ENCODE data around the gene STPG2. TPM values are rescaled to one million over a fixed set of nuclear protein-coding genes. Genes with fewer than 3 reads are reported as not detected.

The STPG2 gene
- total RNA-seq, 5 donors from 2014 or later (not counting 1 experiment from before 2014, with no cell fraction given): 0.19 to 0.35 (median 0.26) TPM; not detected in 2

DNA sequence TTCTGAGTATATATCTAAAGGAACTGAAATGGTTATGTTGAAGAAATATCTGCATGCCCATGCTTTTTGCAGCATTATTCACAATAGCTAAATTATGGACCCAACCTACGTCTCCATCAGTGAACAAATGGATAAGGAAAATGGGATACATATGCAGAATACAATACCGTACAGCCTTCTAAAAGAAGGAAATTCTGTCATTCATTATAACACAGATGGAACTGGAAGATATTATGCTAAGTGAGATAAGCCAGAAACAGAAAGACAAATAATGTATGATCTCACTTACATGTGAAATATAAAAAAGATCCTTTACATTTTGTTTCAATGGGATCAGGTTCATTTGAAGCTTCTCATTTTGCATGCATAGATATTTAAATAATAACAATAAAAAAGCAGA is 263.3 kb downstream of the STPG2 start:
- H3K9me3 ChIP-seq: no peaks in the 10 kb centered on the region
- H3K27me3 ChIP-seq (replicated peaks in 1 of 2; ENCODE audit: control insufficient read depth in 2 of 2, extremely low read depth in 1 of 2, insufficient read depth in 2 of 2, low read length in 1 of 2): no peaks in the 10 kb centered on the region
- ChIA-PET POLR2A (no interaction called here), CTCF (no interaction called here)
- Mint-ChIP-seq H3K9me3 (peaks cover 5 to 16% (median 10%) of the 10 kb centered on the region in 3 donors), H3K4me3 (no peak overlapping the region), H3K27me3 (no peaks in the 10 kb centered on the region), H3K4me1 (no peaks in the 10 kb centered on the region), H3K27ac (no peak overlapping the region), H3K36me3 (no peaks in the 10 kb centered on the region)
- no peaks in the 10 kb centered on the region for H3K4me1 ChIP-seq (ENCODE audit: control insufficient read depth in 1 of 2, extremely low read depth in 1 of 2, insufficient read depth in 2 of 2, low read length in 2 of 2)
- no peak for DNase-seq
- no peak overlapping the region for H3K4me3 ChIP-seq (ENCODE audit: control insufficient read depth in 1 of 2, extremely low read depth in 1 of 2, low read length in 1 of 2)
- H3K36me3 ChIP-seq (ENCODE audit: control insufficient read depth in 2 of 2, extremely low read depth in 1 of 2, insufficient read depth in 1 of 2, low read length in 1 of 2): no peaks in the 10 kb centered on the region
- H3K27ac ChIP-seq (ENCODE audit: low read length): no peak overlapping the region
- no CpG with 5 or more reads among the region's 2 CpGs for WGBS (ENCODE audit: insufficient coverage)
- ATAC-seq (replicated peaks in 1 of 4): no peak

DNA sequence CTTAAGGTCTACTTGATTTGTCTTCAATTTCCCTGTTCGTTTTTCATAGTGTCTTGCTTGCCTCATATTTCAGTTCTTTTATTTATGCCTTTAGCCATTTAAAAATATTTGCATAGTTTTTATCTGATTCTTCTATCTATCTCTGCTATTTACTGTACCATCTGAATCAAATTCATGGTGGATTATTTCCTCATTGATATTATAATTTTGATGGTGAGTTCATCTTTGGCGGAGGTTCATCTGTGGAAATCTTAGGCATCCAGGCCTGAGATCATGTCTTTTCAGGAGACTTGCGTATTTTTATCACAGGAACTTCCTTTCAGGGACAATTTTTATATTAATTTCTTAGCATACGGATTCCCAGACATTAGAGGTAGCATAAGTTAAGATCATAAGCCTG is 275.2 kb downstream of the STPG2 start:
- Mint-ChIP-seq H3K4me3 (no peak overlapping the region), H3K9me3 (peaks cover 5 to 12% (median 6%) of the 10 kb centered on the region in 3 donors)
- no peaks in the 10 kb centered on the region for H3K9me3 ChIP-seq

DNA sequence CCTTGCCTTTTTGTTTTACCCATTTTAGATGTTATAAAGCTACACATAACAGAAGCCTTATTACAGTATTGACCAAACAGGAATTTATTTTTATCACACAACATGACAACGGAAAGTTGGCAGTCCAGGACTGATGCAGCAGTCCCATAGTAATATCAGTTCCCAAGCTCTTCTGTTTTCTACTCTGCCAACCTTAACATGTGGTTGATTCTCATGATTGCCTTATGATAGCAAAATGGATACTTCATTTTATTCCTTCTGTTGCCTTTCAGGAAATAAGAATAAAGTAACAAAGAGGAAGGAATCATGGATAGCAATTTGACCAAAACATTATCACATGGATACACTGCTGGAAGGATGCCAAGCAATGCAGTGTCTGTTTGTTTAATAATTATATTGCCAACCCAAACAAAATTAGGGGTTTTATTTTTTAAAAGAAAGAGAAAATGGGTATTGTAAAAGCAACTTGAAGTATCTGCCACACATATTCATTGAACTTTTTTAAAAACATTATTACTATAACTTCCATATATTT is 275.7 kb downstream of the STPG2 start:
- no peak overlapping the region for H3K4me3 Mint-ChIP-seq
- no peaks in the 10 kb centered on the region for H3K27me3 Mint-ChIP-seq
- Histone ChIP-seq H3K4me1 (ENCODE audit: control insufficient read depth in 1 of 2, extremely low read depth in 1 of 2, insufficient read depth in 2 of 2, low read length in 2 of 2) (no peaks in the 10 kb centered on the region), H3K27me3 (replicated peaks in 1 of 2; ENCODE audit: control insufficient read depth in 2 of 2, extremely low read depth in 1 of 2, insufficient read depth in 2 of 2, low read length in 1 of 2) (no peaks in the 10 kb centered on the region), H3K36me3 (ENCODE audit: control insufficient read depth in 2 of 2, extremely low read depth in 1 of 2, insufficient read depth in 1 of 2, low read length in 1 of 2) (no peaks in the 10 kb centered on the region), H3K27ac (ENCODE audit: low read length) (no peak overlapping the region), H3K9me3 (no peaks in the 10 kb centered on the region), H3K4me3 (ENCODE audit: control insufficient read depth in 1 of 2, extremely low read depth in 1 of 2, low read length in 1 of 2) (no peak overlapping the region)
- H3K9me3 Mint-ChIP-seq: peaks cover 10 to 17% (median 10%) of the 10 kb centered on the region in 3 donors
- DNase-seq: no peak
- no peaks in the 10 kb centered on the region for H3K4me1 Mint-ChIP-seq
- ChIA-PET CTCF (no interaction called here), POLR2A (no interaction called here)
- WGBS (ENCODE audit: insufficient coverage): no CpG with 5 or more reads among the region's 1 CpG
- ATAC-seq (replicated peaks in 1 of 4): no peak
- no peak overlapping the region for H3K27ac Mint-ChIP-seq
- no peaks in the 10 kb centered on the region for H3K36me3 Mint-ChIP-seq

More for the DNA sequence above, 275.2 kb downstream of the STPG2 start:
- no CpG with 5 or more reads among the region's 4 CpGs for WGBS (ENCODE audit: insufficient coverage)
- no peaks in the 10 kb centered on the region for H3K36me3 ChIP-seq (ENCODE audit: control insufficient read depth in 2 of 2, extremely low read depth in 1 of 2, insufficient read depth in 1 of 2, low read length in 1 of 2)
- H3K4me3 ChIP-seq (ENCODE audit: control insufficient read depth in 1 of 2, extremely low read depth in 1 of 2, low read length in 1 of 2): no peak overlapping the region
- ATAC-seq (replicated peaks in 1 of 4) (no peak), DNase-seq (no peak)
- CTCF ChIA-PET: no interaction called here
- no peaks in the 10 kb centered on the region for H3K36me3 Mint-ChIP-seq
- no peak overlapping the region for H3K27ac ChIP-seq (ENCODE audit: low read length)
- H3K27ac Mint-ChIP-seq: no peak overlapping the region
- H3K4me1 Mint-ChIP-seq: no peaks in the 10 kb centered on the region
- no peaks in the 10 kb centered on the region for H3K4me1 ChIP-seq (ENCODE audit: control insufficient read depth in 1 of 2, extremely low read depth in 1 of 2, insufficient read depth in 2 of 2, low read length in 2 of 2)
- H3K27me3 ChIP-seq (replicated peaks in 1 of 2; ENCODE audit: control insufficient read depth in 2 of 2, extremely low read depth in 1 of 2, insufficient read depth in 2 of 2, low read length in 1 of 2): no peaks in the 10 kb centered on the region
- H3K27me3 Mint-ChIP-seq: no peaks in the 10 kb centered on the region
- POLR2A ChIA-PET: no interaction called here

DNA sequence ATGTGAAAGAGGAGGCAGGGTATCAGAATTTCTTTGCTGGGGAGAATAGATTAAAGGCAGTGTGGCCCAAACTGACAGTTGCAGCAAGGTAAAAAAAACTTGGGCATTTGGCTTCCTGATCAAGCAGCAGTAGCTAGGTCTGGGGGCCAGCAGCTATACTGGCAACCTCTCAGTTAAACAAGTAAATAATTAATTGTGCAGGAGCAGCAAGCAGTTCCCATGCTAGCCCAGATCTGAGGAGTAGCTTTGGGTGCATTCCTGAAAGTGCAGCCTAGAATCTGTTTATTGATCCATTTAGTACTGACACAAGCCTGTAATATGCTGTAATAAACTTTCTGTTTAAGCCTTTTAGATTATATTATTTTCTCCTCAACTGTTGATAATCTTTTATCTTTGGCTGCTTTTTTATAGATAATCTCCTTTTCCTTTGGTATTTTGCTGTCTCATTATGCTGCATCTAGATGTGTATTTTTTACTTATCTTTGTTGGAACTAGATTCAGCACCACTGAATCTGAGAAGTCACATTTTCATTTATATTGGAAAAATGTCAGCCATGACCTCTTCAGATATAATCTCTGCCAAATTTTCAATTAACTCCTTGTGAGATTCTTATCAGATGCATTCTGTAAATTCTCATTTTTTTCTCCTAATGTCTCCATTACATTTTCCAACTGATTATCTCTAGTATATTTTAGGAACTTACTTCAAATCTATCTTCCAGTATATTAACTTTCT is 276.3 kb downstream of the STPG2 start:
- POLR2A ChIA-PET: no interaction called here
- no peak overlapping the region for H3K4me3 Mint-ChIP-seq
- no peak overlapping the region for H3K27ac Mint-ChIP-seq
- CTCF ChIA-PET: no interaction called here
- DNase-seq (no peak), ATAC-seq (replicated peaks in 1 of 4) (no peak)
- H3K4me3 ChIP-seq (ENCODE audit: control insufficient read depth in 1 of 2, extremely low read depth in 1 of 2, low read length in 1 of 2): no peak overlapping the region
- peaks cover 11 to 23% (median 16%) of the 10 kb centered on the region in 3 donors for H3K9me3 Mint-ChIP-seq
- no peaks in the 10 kb centered on the region for H3K27me3 Mint-ChIP-seq
- H3K27me3 ChIP-seq (replicated peaks in 1 of 2; ENCODE audit: control insufficient read depth in 2 of 2, extremely low read depth in 1 of 2, insufficient read depth in 2 of 2, low read length in 1 of 2): no peaks in the 10 kb centered on the region
- H3K4me1 ChIP-seq (ENCODE audit: control insufficient read depth in 1 of 2, extremely low read depth in 1 of 2, insufficient read depth in 2 of 2, low read length in 2 of 2): no peaks in the 10 kb centered on the region
- H3K36me3 Mint-ChIP-seq: no peaks in the 10 kb centered on the region
- H3K4me1 Mint-ChIP-seq: no peaks in the 10 kb centered on the region
- H3K9me3 ChIP-seq: no peaks in the 10 kb centered on the region
- H3K36me3 ChIP-seq (ENCODE audit: control insufficient read depth in 2 of 2, extremely low read depth in 1 of 2, insufficient read depth in 1 of 2, low read length in 1 of 2): no peaks in the 10 kb centered on the region
- H3K27ac ChIP-seq (ENCODE audit: low read length): no peak overlapping the region

GRCh38 chr4:97851115-97851514 is 292.2 kb downstream of the STPG2 start:
- H3K9me3 ChIP-seq: no peaks in the 10 kb centered on the region
- ATAC-seq (replicated peaks in 1 of 4): no peak
- peaks cover 10 to 16% (median 13%) of the 10 kb centered on the region in 3 donors for H3K9me3 Mint-ChIP-seq
- no peak overlapping the region for H3K4me3 ChIP-seq (ENCODE audit: control insufficient read depth in 1 of 2, extremely low read depth in 1 of 2, low read length in 1 of 2)
- no peak overlapping the region for H3K4me3 Mint-ChIP-seq
- WGBS (ENCODE audit: insufficient coverage): no CpG with 5 or more reads among the region's 1 CpG
- no peaks in the 10 kb centered on the region for H3K36me3 Mint-ChIP-seq
- no peaks in the 10 kb centered on the region for H3K27me3 Mint-ChIP-seq
- H3K27ac Mint-ChIP-seq: no peak overlapping the region
- H3K4me1 ChIP-seq (ENCODE audit: control insufficient read depth in 1 of 2, extremely low read depth in 1 of 2, insufficient read depth in 2 of 2, low read length in 2 of 2): no peaks in the 10 kb centered on the region
- no peak for DNase-seq
- ChIA-PET POLR2A (no interaction called here), CTCF (no interaction called here)
- H3K36me3 ChIP-seq (ENCODE audit: control insufficient read depth in 2 of 2, extremely low read depth in 1 of 2, insufficient read depth in 1 of 2, low read length in 1 of 2): no peaks in the 10 kb centered on the region
- H3K27ac ChIP-seq (ENCODE audit: low read length): no peak overlapping the region
- H3K27me3 ChIP-seq (replicated peaks in 1 of 2; ENCODE audit: control insufficient read depth in 2 of 2, extremely low read depth in 1 of 2, insufficient read depth in 2 of 2, low read length in 1 of 2): no peaks in the 10 kb centered on the region
- H3K4me1 Mint-ChIP-seq: no peaks in the 10 kb centered on the region

GRCh38 chr4:97845758-97846157 is 297.5 kb downstream of the STPG2 start:
- Histone ChIP-seq H3K4me3 (ENCODE audit: control insufficient read depth in 1 of 2, extremely low read depth in 1 of 2, low read length in 1 of 2) (no peak overlapping the region), H3K4me1 (ENCODE audit: control insufficient read depth in 1 of 2, extremely low read depth in 1 of 2, insufficient read depth in 2 of 2, low read length in 2 of 2) (no peaks in the 10 kb centered on the region), H3K36me3 (ENCODE audit: control insufficient read depth in 2 of 2, extremely low read depth in 1 of 2, insufficient read depth in 1 of 2, low read length in 1 of 2) (no peaks in the 10 kb centered on the region), H3K27me3 (replicated peaks in 1 of 2; ENCODE audit: control insufficient read depth in 2 of 2, extremely low read depth in 1 of 2, insufficient read depth in 2 of 2, low read length in 1 of 2) (no peaks in the 10 kb centered on the region), H3K27ac (ENCODE audit: low read length) (no peak overlapping the region), H3K9me3 (no peaks in the 10 kb centered on the region)
- H3K9me3 Mint-ChIP-seq: peaks cover 4 to 17% (median 5%) of the 10 kb centered on the region in 3 donors
- no peak overlapping the region for H3K4me3 Mint-ChIP-seq
- CTCF ChIA-PET: no interaction called here
- H3K4me1 Mint-ChIP-seq: no peaks in the 10 kb centered on the region
- H3K27ac Mint-ChIP-seq: no peak overlapping the region
- H3K36me3 Mint-ChIP-seq: no peaks in the 10 kb centered on the region
- POLR2A ChIA-PET: no interaction called here
- DNase-seq: no peak
- ATAC-seq (replicated peaks in 1 of 4): no peak
- no peaks in the 10 kb centered on the region for H3K27me3 Mint-ChIP-seq

Measured in T-cell (primary cell).